Liver (tissue), 3 donors: ENCODE measurements around the gene CNTN5.

Experiments used
- HNF4A ChIP-seq, 2 donors: conservative IDR thresholded peaks; 2 replicates each; pipeline ENCODE4 v1.6.1; 2016; ENCODE audit warnings: antibody characterized with exemption in 2 of 2, mild to moderate bottlenecking in 2 of 2
- NR2F2 ChIP-seq: IDR thresholded peaks from 2 replicates; pipeline ENCODE4 v1.6.1; 2016; ENCODE audit warnings: antibody characterized with exemption
- TAF1 ChIP-seq: conservative IDR thresholded peaks from 2 replicates; pipeline ENCODE4 v1.6.1; 2016; ENCODE audit warnings: antibody characterized with exemption, mild to moderate bottlenecking
- YY1 ChIP-seq: IDR thresholded peaks from 2 replicates; pipeline ENCODE4 v1.6.1; 2016; ENCODE audit warnings: antibody characterized with exemption, mild to moderate bottlenecking
- TF ChIP-seq, protein P1 (sequence below): fragments of 150-350 bp; IDR thresholded peaks from 2 replicates; pipeline ENCODE4 v1.5.1; 2017; ENCODE audit warnings: improper control_type of control experiment, low read depth, low read length; ENCODE audit not compliant: missing input control
- TF ChIP-seq, protein P2 (sequence below): IDR thresholded peaks from 2 replicates; pipeline ENCODE4 v1.6.1; 2016; ENCODE audit warnings: antibody characterized with exemption
- donor health status: healthy.
- donor health status: healthy.

DNA sequence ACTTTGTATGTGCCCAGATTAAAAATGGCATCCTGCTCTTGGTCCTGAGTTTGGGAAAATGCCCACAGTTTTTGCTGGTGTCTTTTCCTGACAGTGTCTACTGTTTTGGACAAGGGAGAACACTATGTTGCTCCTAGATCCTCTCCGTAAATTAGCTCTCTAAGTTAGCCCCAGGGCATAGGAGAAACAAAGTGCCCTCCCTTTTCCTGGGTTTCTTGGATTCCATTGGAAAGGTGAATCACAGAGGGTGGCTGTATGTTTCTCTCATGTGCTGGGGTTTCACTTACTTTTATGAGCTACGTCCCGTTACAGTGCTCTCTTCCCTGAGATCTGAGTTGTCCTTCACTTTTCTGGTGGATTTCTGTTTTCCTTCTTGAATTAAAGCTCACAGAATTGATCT is 782.8 kb downstream of the CNTN5 start:
- TF ChIP-seq, protein P1, sequence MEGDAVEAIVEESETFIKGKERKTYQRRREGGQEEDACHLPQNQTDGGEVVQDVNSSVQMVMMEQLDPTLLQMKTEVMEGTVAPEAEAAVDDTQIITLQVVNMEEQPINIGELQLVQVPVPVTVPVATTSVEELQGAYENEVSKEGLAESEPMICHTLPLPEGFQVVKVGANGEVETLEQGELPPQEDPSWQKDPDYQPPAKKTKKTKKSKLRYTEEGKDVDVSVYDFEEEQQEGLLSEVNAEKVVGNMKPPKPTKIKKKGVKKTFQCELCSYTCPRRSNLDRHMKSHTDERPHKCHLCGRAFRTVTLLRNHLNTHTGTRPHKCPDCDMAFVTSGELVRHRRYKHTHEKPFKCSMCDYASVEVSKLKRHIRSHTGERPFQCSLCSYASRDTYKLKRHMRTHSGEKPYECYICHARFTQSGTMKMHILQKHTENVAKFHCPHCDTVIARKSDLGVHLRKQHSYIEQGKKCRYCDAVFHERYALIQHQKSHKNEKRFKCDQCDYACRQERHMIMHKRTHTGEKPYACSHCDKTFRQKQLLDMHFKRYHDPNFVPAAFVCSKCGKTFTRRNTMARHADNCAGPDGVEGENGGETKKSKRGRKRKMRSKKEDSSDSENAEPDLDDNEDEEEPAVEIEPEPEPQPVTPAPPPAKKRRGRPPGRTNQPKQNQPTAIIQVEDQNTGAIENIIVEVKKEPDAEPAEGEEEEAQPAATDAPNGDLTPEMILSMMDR = no peak
- TF ChIP-seq, protein P2, sequence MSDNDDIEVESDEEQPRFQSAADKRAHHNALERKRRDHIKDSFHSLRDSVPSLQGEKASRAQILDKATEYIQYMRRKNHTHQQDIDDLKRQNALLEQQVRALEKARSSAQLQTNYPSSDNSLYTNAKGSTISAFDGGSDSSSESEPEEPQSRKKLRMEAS = no peak
- TF ChIP-seq NR2F2 = no peak
- no peak for TF ChIP-seq HNF4A (conservative IDR thresholded peaks at IDR 0.05)
- TF ChIP-seq TAF1 = no peak
- no peak for TF ChIP-seq YY1
